Panc1 (cell line): ENCODE results near the gene PTPRJ. TPM values are rescaled to one million over a fixed set of nuclear protein-coding genes. Genes with fewer than 3 reads are reported as not detected.
"Not testable (repeated sequence)": the region's sequence is repeated elsewhere in the genome, so short reads cannot be mapped to it uniquely, and the experiment has no call there.

Experiments
- ATAC-seq: fragments of 200-7000 bp; cut with Tn5 transposase; 2 replicates; pipeline ENCODE4 v1.9.1; 2020; ENCODE audit warnings: mild to moderate bottlenecking, moderate library complexity
- BruUV-seq: library from RNA; stranded (reverse); fragments of 400-500 nt; replicated peaks from 2 replicates; lab custom pipeline; 2021; lab: Mats Ljungman, UMichigan
- CTCF ChIA-PET: fragments of 300-600 bp; sonication (Branson Sonifier 250); formaldehyde crosslinking; loops from one replicate; lab custom pipeline; 2022; ENCODE audit warnings: antibody characterized with exemption; lab: Charles Lee
- POLR2A ChIA-PET: fragments of 300-600 bp; sonication (Branson Sonifier 250); formaldehyde crosslinking; loops from one replicate; lab custom pipeline; 2022; ENCODE audit warnings: antibody characterized with exemption; lab: Charles Lee
- DNase-seq: peaks from one replicate; pipeline ENCODE4 v3.0.0-alpha.2; 2010; ENCODE audit warnings: low read depth, low spot score
- H3K27ac ChIP-seq: 2 replicates; pipeline ENCODE4 v1.5.1; 2011; ENCODE audit warnings: mild to moderate bottlenecking, low read length, inconsistent platforms
- H3K27me3 ChIP-seq: fragments of 200-500 bp; sonication (Bioruptor generic); 2 replicates; pipeline ENCODE4 v1.6.0; 2014; ENCODE audit warnings: low read length, inconsistent platforms; ENCODE audit not compliant: control insufficient read depth, insufficient read depth
- H3K36me3 ChIP-seq: fragments of 200-500 bp; sonication (Bioruptor generic); 2 replicates; pipeline ENCODE4 v1.5.1; 2014; ENCODE audit warnings: inconsistent platforms, mild to moderate bottlenecking, low read length, moderate library complexity; ENCODE audit not compliant: control insufficient read depth, insufficient read depth
- H3K4me1 ChIP-seq: 2 replicates; pipeline ENCODE4 v1.5.1; 2011; ENCODE audit warnings: inconsistent platforms, mild to moderate bottlenecking, low read length, moderate library complexity; ENCODE audit not compliant: control insufficient read depth, insufficient read depth
- H3K4me3 ChIP-seq, 2 experiments: 2 replicates each; pipeline ENCODE4 v1.5.1; 2011 to 2012; ENCODE audit warnings: low read depth in 2 of 2, low read length in 2 of 2, mild to moderate bottlenecking in 2 of 2, inconsistent platforms in 1 of 2, moderate library complexity in 1 of 2
- H3K9me3 ChIP-seq: fragments of 200-500 bp; sonication (Bioruptor generic); 2 replicates; pipeline ENCODE4 v1.5.1; 2014; ENCODE audit warnings: low read depth, mild to moderate bottlenecking, inconsistent platforms, low read length, moderate library complexity; ENCODE audit not compliant: control insufficient read depth, insufficient read depth
- POLR2AphosphoS5 ChIP-seq: IDR thresholded peaks from 2 replicates; pipeline ENCODE4 v1.6.1; 2012; ENCODE audit warnings: mild to moderate bottlenecking, low read depth, low read length, moderate library complexity
- REST ChIP-seq, 2 experiments: IDR thresholded peaks; 2 replicates each; pipeline ENCODE4 v1.6.1; 2011 to 2012; ENCODE audit warnings: low read depth in 2 of 2, control low read depth in 1 of 2, low read length in 1 of 2, mild to moderate bottlenecking in 1 of 2, moderate library complexity in 1 of 2; ENCODE audit not compliant: insufficient read depth in 1 of 2
- SIN3A ChIP-seq: IDR thresholded peaks from 2 replicates; pipeline ENCODE4 v1.6.1; 2012; ENCODE audit warnings: low read depth, mild to moderate bottlenecking, low read length, moderate library complexity, borderline replicate concordance; ENCODE audit not compliant: insufficient read depth
- TCF7L2 ChIP-seq: IDR thresholded peaks from 2 replicates; pipeline ENCODE4 v1.6.1; 2011; ENCODE audit warnings: mild to moderate bottlenecking, low read depth, low read length, inconsistent platforms
- in situ Hi-C: cut with HindIII; loops from 2 replicates; pipeline ENCODE4 v1.10.0; 2016; ENCODE audit warnings: low sequenced_read_pairs, low pct_unique_long_range_greater_than_20kb
- intact Hi-C: fragments of 100-400 bp; cut with micrococcal nuclease; formaldehyde crosslinking; loops from one replicate; pipeline ENCODE4 v1.10.0; 2022; ENCODE audit not compliant: unreplicated experiment
- total RNA-seq: library from RNA; stranded (reverse); gene quantifications from one replicate; pipeline ENCODE4 v1.2.1, GENCODE V29; 2021; ENCODE audit not compliant: unreplicated experiment
- TF ChIP-seq, protein P1 (sequence below): fragments of 450-650 bp; IDR thresholded peaks from 2 replicates; pipeline ENCODE4 v1.5.1; 2017; ENCODE audit warnings: mild to moderate bottlenecking

PTPRJ gene
- total RNA-seq, 1 experiment from 2014 or later = 73.6 TPM

- H3K27me3 ChIP-seq, intact Hi-C loops, H3K36me3 ChIP-seq, H3K27ac ChIP-seq, DNase-seq, CTCF ChIA-PET, ATAC-seq, in situ Hi-C loops, H3K4me3 ChIP-seq, BruUV-seq, H3K9me3 ChIP-seq, POLR2A ChIA-PET: not testable (repeated sequence)
- H3K4me1 ChIP-seq = peaks cover 15% of the 10 kb centered on the region
Measured at GRCh38 chr11:48023608-48024007, 43.2 kb downstream of the PTPRJ start.

GRCh38 chr11:48024635-48025071 is 44.3 kb downstream of the PTPRJ start:
- DNase-seq (no peak), ATAC-seq (no peak; the same call in 1 of the 2 replicates)
- in situ Hi-C loops (no loop called here), intact Hi-C loops (no loop called here)
- no TSS peak for BruUV-seq
- Histone ChIP-seq H3K9me3 (no peaks in the 10 kb centered on the region), H3K4me1 (peaks cover 17% of the 10 kb centered on the region), H3K27ac (no peak overlapping the region), H3K36me3 (no peaks in the 10 kb centered on the region), H3K27me3 (no peaks in the 10 kb centered on the region), H3K4me3 (no peak overlapping the region)
- ChIA-PET POLR2A (interaction anchor here (0.5 kb wide), 1 partner anchor 450 kb away, joined by 10 read pairs; no protein-coding TSS in a partner anchor), CTCF (interaction anchor here (0.6 kb wide), 1 partner anchor 22 kb away, joined by 4 read pairs; no protein-coding TSS in a partner anchor)
- no peak for TF ChIP-seq REST (IDR thresholded peaks at IDR 0.05; ENCODE audit: insufficient read depth in 1 of 2, low read depth in 2 of 2, low read length in 1 of 2)
- TF ChIP-seq TCF7L2 = no peak
- no peak for TF ChIP-seq SIN3A
- TF ChIP-seq, protein P1, sequence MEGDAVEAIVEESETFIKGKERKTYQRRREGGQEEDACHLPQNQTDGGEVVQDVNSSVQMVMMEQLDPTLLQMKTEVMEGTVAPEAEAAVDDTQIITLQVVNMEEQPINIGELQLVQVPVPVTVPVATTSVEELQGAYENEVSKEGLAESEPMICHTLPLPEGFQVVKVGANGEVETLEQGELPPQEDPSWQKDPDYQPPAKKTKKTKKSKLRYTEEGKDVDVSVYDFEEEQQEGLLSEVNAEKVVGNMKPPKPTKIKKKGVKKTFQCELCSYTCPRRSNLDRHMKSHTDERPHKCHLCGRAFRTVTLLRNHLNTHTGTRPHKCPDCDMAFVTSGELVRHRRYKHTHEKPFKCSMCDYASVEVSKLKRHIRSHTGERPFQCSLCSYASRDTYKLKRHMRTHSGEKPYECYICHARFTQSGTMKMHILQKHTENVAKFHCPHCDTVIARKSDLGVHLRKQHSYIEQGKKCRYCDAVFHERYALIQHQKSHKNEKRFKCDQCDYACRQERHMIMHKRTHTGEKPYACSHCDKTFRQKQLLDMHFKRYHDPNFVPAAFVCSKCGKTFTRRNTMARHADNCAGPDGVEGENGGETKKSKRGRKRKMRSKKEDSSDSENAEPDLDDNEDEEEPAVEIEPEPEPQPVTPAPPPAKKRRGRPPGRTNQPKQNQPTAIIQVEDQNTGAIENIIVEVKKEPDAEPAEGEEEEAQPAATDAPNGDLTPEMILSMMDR = no peak
- TF ChIP-seq POLR2AphosphoS5 = no peak

GRCh38 chr11:48025293-48025983 is 45.1 kb downstream of the PTPRJ start:
- Histone ChIP-seq H3K4me1 (peaks cover 20% of the 10 kb centered on the region), H3K27ac (no peak overlapping the region), H3K4me3 (no peak overlapping the region), H3K36me3 (no peaks in the 10 kb centered on the region), H3K9me3 (no peaks in the 10 kb centered on the region), H3K27me3 (no peaks in the 10 kb centered on the region)
- DNase-seq (no peak), ATAC-seq (peak; percentile 42; the same call in 1 of the 2 replicates)
- no TSS peak for BruUV-seq
- ChIA-PET CTCF (interaction anchor here (0.6 kb wide), 1 partner anchor 22 kb away, joined by 4 read pairs; no protein-coding TSS in a partner anchor), POLR2A (interaction anchor here (0.5 kb wide), 1 partner anchor 451 kb away, joined by 10 read pairs; no protein-coding TSS in a partner anchor)
- intact Hi-C loops = no loop called here
- in situ Hi-C loops = no loop called here
- TF ChIP-seq SIN3A (no peak), TCF7L2 (no peak), POLR2AphosphoS5 (no peak), REST (IDR thresholded peaks at IDR 0.05; ENCODE audit: insufficient read depth in 1 of 2, low read depth in 2 of 2, low read length in 1 of 2) (no peak)
- TF ChIP-seq, protein P1 = no peak
